ENCODE results near the gene ZNF346.
"Not testable (repeated sequence)": the region's sequence is repeated elsewhere in the genome, so short reads cannot be mapped to it uniquely, and the experiment has no call there.

ZNF346 gene

DNA sequence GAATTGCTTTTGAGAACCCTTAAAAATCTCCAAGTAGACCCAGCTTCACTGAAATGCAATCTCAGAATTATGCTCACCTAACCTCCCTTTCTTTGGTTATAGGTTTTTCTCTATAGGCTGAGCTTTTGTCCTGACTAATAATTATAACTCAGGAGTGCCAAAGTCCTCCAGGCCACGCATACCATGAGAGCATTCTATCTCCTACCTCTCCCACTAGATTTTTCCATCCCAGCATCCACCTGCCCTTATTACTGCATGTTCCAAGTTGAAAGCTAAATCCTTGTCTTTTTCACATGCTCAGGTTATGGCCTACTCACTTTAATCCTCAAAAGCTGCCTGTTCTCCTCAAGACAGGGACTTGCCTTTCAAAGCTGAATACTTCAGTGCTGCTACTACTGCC, 22.1 kb downstream of the ZNF346 start:
- H3K27me3 Mint-ChIP-seq (ENCODE audit: low read depth), result no peaks in the 10 kb centered on the region
- no peaks in the 10 kb centered on the region for H3K4me1 Mint-ChIP-seq
- peaks cover 46% of the 10 kb centered on the region for H3K36me3 Mint-ChIP-seq (ENCODE audit: low read depth)
- no peak overlapping the region for H3K4me3 Mint-ChIP-seq
- TF ChIP-seq CTCF (IDR thresholded peaks at IDR 0.05; ENCODE audit: unreplicated experiment in 3 of 3), result no peak
- peak overlapping the region in 1 of 3 experiments; percentile 43 for H3K27ac Mint-ChIP-seq
- no peaks in the 10 kb centered on the region for H3K9me3 Mint-ChIP-seq

- Mint-ChIP-seq H3K27me3 (ENCODE audit: low read depth) (no peaks in the 10 kb centered on the region), H3K9me3 (no peaks in the 10 kb centered on the region), H3K4me3 (no peak overlapping the region), H3K4me1 (no peaks in the 10 kb centered on the region), H3K36me3 (ENCODE audit: low read depth) (peaks cover 48% of the 10 kb centered on the region), H3K27ac (no peak overlapping the region)
- TF ChIP-seq CTCF (IDR thresholded peaks at IDR 0.05; ENCODE audit: unreplicated experiment in 3 of 3), result no peak
Measured at GRCh38 chr5:177045631-177046030, 23.1 kb downstream of the ZNF346 start.

GRCh38 chr5:177048531-177048930, 26.0 kb downstream of the ZNF346 start:
- H3K27ac Mint-ChIP-seq; H3K4me3 Mint-ChIP-seq; H3K4me1 Mint-ChIP-seq; H3K9me3 Mint-ChIP-seq; H3K27me3 Mint-ChIP-seq (ENCODE audit: low read depth): not testable (repeated sequence)
- H3K36me3 Mint-ChIP-seq (ENCODE audit: low read depth), result peaks cover 46% of the 10 kb centered on the region

DNA sequence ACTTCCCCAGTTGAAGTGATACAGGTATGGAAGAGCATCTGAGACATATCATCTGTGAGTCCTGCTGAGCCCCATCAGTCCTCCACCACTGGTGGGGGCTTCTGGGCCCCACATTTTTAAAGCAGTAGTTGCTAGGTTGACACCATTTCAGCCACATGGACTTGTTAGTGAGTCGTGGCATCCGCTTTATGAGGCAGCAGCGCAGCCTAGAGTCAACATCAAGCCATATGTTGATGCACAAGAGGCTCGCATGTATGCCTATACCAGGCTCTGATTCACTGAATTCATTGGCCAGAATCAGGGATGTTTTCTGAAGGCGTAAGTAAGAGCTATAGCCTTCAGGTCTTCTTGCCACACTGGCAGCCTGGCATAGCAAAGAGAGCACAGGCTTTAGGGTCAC, 26.8 kb downstream of the ZNF346 start:
- H3K27ac Mint-ChIP-seq, result no peak overlapping the region
- peaks cover 42% of the 10 kb centered on the region for H3K36me3 Mint-ChIP-seq (ENCODE audit: low read depth)
- no peaks in the 10 kb centered on the region for H3K27me3 Mint-ChIP-seq (ENCODE audit: low read depth)
- TF ChIP-seq CTCF (IDR thresholded peaks at IDR 0.05; ENCODE audit: unreplicated experiment in 3 of 3), result no peak
- no peak overlapping the region for H3K4me3 Mint-ChIP-seq
- H3K4me1 Mint-ChIP-seq, result no peaks in the 10 kb centered on the region
- no peaks in the 10 kb centered on the region for H3K9me3 Mint-ChIP-seq

GRCh38 chr5:177064500-177065277, 42.2 kb downstream of the ZNF346 start:
- no peaks in the 10 kb centered on the region for H3K4me1 Mint-ChIP-seq
- no peaks in the 10 kb centered on the region for H3K9me3 Mint-ChIP-seq
- H3K27me3 Mint-ChIP-seq (ENCODE audit: low read depth), result no peaks in the 10 kb centered on the region
- no peak for TF ChIP-seq CTCF (IDR thresholded peaks at IDR 0.05; ENCODE audit: unreplicated experiment in 3 of 3)
- H3K36me3 Mint-ChIP-seq (ENCODE audit: low read depth), result peaks cover 33% of the 10 kb centered on the region
- no peak overlapping the region for H3K27ac Mint-ChIP-seq
- H3K4me3 Mint-ChIP-seq, result no peak overlapping the region

DNA sequence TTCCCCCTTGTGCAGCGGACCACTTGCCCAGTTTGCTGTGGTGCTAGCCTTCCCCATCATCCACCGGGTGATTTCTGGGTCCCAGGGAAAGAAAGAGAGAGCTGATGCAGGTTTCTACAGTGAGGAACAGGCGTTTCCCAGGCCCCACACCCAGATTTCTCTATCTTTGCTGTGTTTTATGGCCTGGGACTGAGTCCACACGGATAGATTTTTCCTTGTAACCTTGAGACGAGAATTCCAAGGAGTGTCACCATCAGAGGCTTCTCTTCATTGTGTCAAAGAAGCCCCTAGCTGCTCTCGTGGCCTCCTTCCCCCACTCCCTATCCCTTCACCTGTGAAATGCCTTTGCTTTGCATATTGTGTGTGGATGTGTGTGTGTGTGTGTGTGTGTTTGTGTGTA, 43.0 kb downstream of the ZNF346 start:
- no peaks in the 10 kb centered on the region for H3K9me3 Mint-ChIP-seq
- TF ChIP-seq CTCF (IDR thresholded peaks at IDR 0.05; ENCODE audit: unreplicated experiment in 3 of 3), result no peak
- no peaks in the 10 kb centered on the region for H3K27me3 Mint-ChIP-seq (ENCODE audit: low read depth)
- no peaks in the 10 kb centered on the region for H3K4me1 Mint-ChIP-seq
- no peak overlapping the region for H3K4me3 Mint-ChIP-seq
- peaks cover 30% of the 10 kb centered on the region for H3K36me3 Mint-ChIP-seq (ENCODE audit: low read depth)
- H3K27ac Mint-ChIP-seq, result peak overlapping the region in 2 of 3 experiments; percentile 14 to 25
